HUES6 (cell line): ENCODE results near the gene ZNF625.
"Not testable (repeated sequence)": the region's sequence is repeated elsewhere in the genome, so short reads cannot be mapped to it uniquely, and the experiment has no call there.

Source experiments
- H3K27ac ChIP-seq: 2 replicates; pipeline ENCODE4 v1.7.0; 2013; ENCODE audit warnings: low read depth, mild to moderate bottlenecking, low read length, inconsistent platforms
- H3K27me3 ChIP-seq: 2 replicates; pipeline ENCODE4 v1.6.1; 2013; ENCODE audit warnings: low read length; ENCODE audit not compliant: control insufficient read depth, insufficient read depth
- H3K36me3 ChIP-seq: 2 replicates; pipeline ENCODE4 v1.6.1; 2013; ENCODE audit warnings: low read length; ENCODE audit not compliant: control insufficient read depth, insufficient read depth
- H3K4me1 ChIP-seq: 2 replicates; pipeline ENCODE4 v1.6.1; 2013; ENCODE audit warnings: low read length; ENCODE audit not compliant: control insufficient read depth, insufficient read depth
- H3K4me3 ChIP-seq: 2 replicates; pipeline ENCODE4 v1.5.1; 2013; ENCODE audit warnings: low read depth, low read length
- H3K9ac ChIP-seq: one replicate; pipeline ENCODE4 v1.6.1; 2013; ENCODE audit warnings: mild to moderate bottlenecking, low read length
- H3K9me3 ChIP-seq: 2 replicates; pipeline ENCODE4 v1.6.1; 2013; ENCODE audit warnings: low read depth, low read length; ENCODE audit not compliant: control insufficient read depth, insufficient read depth

The ZNF625 gene

DNA sequence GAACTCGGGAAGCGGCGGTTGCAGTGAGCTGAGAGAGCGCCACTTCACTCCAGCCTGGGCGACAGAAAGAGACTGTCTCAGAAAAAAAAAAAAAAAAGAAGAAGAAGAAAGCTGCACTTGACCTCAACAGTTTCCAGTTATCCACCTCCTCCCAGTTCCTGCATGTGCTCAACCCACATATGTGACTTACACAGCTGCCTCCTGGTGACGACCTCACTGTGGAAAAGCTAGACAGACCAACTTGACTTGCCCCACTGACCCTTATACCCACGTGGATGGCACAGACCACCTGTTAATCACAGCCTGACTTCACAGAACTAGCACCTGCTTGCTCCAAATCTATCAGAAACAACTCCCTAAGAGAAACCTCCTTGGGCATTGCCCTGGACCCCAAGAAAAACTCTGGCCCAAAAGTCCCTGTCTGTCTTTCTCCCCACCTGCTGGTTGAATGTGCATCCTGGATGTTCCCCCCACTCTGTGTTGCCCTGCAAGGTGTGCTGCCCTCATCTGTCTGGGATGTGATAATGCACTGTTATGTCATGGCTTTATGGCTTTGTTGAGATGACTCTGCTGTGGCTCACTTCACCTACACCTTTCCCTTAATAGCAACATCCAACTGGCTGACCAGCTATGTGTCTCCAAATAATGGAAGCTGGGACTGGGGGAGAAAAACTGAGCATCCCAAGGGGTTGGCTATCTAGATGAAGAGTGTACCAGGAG is 19.2 kb downstream of the ZNF625 start:
- Histone ChIP-seq H3K4me3 (no peak overlapping the region), H3K27ac (no peak overlapping the region), H3K9ac (no peak overlapping the region), H3K27me3 (no peaks in the 10 kb centered on the region), H3K4me1 (peaks cover 7% of the 10 kb centered on the region), H3K9me3 (peaks cover 35% of the 10 kb centered on the region), H3K36me3 (peaks cover 55% of the 10 kb centered on the region)

DNA sequence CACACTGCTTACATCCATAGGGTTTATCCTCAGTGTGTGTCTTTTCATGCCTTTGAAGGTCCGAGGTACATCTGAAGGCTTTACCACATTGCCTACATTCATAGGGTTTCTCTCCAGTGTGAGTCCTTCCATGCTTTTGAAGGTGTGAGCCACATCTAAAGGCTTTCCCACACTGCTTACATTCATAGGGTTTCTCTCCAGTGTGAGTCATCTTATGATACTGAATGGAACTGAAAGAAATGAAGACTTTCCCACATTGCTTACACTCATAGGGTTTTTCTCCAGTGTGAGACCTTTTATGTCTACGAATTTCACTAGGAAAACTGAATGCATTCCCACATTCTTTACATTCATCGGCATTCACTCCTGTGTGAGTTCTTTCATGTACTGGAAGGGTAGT is 23.5 kb downstream of the ZNF625 start:
- no peak overlapping the region for H3K9ac ChIP-seq
- no peaks in the 10 kb centered on the region for H3K27me3 ChIP-seq
- H3K9me3 ChIP-seq, result peaks cover 62% of the 10 kb centered on the region
- peaks cover 67% of the 10 kb centered on the region for H3K36me3 ChIP-seq
- no peaks in the 10 kb centered on the region for H3K4me1 ChIP-seq
- H3K27ac ChIP-seq, result no peak overlapping the region
- H3K4me3 ChIP-seq, result no peak overlapping the region

DNA sequence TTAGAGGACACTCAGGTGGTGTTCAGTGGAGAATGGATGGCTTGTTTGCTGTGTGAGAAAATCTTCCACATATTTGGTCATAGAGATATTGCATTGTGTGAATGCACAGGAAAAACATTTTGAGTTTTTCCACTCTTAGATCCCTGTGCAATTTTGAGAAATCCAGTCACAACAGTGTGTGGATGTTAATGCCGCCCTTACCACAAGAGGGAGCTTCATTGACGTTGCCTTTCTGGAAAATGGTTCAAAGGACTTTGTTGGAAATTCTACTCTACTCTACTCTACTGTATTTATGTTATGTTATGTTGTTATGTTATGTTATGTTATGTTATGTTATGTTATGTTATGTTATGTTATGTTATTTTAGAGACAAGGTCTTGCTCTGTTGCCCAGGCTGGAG is 29.8 kb downstream of the ZNF625 start:
- no peak overlapping the region for H3K27ac ChIP-seq

DNA sequence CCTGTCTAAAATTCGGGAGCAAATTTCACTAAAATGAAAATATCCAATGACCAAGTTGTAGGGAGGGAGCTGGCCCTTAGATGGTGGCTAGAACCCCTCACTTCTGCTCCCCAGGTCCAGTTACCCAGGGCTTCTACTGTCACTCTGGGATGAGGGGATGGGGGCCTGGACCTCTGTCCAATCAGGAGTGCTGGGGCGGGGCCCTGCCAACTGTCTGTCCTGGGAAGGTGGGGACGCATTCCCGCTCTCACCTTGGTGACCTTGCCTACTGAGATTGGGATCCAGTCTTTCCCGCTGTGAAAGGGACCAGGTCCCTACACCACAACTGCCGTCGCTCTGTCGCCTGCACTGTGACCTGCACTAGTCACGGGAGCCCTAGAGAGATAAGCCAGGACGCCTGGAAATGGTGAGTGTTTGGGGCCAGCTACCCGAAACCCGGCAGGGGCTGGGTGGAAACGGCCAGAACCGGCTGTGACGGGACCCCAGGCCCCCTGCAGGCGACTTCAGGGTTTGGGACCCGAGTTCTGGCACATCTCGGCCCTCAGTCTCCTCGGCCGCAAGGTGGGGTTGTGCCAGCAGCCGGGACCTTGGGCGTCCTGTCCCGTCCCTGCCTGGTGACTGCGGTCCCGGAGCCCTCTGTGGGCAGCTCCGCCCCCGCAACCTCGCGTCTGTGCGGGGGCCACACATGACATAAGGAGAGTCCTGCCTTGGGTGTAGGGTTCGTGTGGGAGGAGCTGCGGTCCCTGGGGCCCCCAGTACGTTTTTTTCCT is 39.1 kb downstream of the ZNF625 start:
- Histone ChIP-seq H3K9ac (no peak overlapping the region), H3K27ac (no peak overlapping the region), H3K36me3 (peaks cover 19% of the 10 kb centered on the region; the same call in 1 of the 2 replicates), H3K4me1 (no peaks in the 10 kb centered on the region), H3K27me3 (no peaks in the 10 kb centered on the region), H3K4me3 (no peak overlapping the region), H3K9me3 (peaks cover 37% of the 10 kb centered on the region)

More for the DNA sequence above, 29.8 kb downstream of the ZNF625 start:
- H3K27me3 ChIP-seq, result no peaks in the 10 kb centered on the region
- peaks cover 9% of the 10 kb centered on the region for H3K36me3 ChIP-seq
- peaks cover 34% of the 10 kb centered on the region for H3K9me3 ChIP-seq
- H3K9ac ChIP-seq, result no peak overlapping the region
- no peak overlapping the region for H3K4me3 ChIP-seq
- no peaks in the 10 kb centered on the region for H3K4me1 ChIP-seq

DNA sequence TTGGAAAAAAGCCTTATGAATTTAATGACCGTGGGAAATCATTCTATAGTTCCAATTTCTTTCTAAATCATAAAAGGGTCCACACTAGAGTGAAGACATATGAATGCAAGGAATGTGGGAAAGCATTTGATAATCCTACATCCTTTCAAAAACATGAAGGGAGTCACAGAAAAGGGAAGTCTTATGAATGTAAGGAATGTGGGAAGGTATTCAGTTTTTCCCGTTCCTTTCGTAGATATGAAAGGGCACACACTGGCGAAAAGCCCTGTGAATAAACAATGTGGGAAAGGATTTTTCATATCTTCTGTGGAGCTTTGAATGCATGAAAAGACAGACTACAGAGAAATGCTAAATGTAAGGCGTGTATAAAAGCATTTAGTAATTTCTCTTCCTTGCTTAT is 43.4 kb downstream of the ZNF625 start:
- Histone ChIP-seq H3K9ac (no peak overlapping the region), H3K4me3 (no peak overlapping the region), H3K27ac (no peak overlapping the region), H3K9me3 (peaks cover 69% of the 10 kb centered on the region), H3K27me3 (no peaks in the 10 kb centered on the region), H3K4me1 (no peaks in the 10 kb centered on the region), H3K36me3 (peaks cover 45% of the 10 kb centered on the region; the same call in 1 of the 2 replicates)

DNA sequence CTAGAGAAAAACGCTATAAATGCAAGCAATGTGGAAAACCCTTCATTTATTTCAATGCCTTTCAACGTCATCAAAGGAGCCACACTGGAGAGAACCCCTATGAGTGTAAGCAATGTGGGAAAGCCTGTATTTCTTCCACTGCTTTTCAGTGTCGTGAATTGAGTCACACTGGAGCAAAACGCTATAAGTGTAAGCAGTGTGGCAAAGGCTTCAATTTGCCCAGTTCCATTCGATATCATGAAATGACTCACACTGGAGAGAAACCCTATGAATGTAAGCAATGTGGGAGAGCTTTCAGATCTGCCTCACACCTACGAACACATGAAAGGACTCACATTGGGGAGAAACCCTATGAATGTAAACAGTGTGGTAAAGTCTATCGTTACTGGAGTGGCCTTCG is 43.8 kb downstream of the ZNF625 start:
- Histone ChIP-seq H3K27me3 (no peaks in the 10 kb centered on the region), H3K9ac (no peak overlapping the region), H3K4me3 (no peak overlapping the region), H3K9me3 (peaks cover 71% of the 10 kb centered on the region), H3K27ac (no peak overlapping the region), H3K4me1 (no peaks in the 10 kb centered on the region), H3K36me3 (peaks cover 45% of the 10 kb centered on the region; the same call in 1 of the 2 replicates)

DNA sequence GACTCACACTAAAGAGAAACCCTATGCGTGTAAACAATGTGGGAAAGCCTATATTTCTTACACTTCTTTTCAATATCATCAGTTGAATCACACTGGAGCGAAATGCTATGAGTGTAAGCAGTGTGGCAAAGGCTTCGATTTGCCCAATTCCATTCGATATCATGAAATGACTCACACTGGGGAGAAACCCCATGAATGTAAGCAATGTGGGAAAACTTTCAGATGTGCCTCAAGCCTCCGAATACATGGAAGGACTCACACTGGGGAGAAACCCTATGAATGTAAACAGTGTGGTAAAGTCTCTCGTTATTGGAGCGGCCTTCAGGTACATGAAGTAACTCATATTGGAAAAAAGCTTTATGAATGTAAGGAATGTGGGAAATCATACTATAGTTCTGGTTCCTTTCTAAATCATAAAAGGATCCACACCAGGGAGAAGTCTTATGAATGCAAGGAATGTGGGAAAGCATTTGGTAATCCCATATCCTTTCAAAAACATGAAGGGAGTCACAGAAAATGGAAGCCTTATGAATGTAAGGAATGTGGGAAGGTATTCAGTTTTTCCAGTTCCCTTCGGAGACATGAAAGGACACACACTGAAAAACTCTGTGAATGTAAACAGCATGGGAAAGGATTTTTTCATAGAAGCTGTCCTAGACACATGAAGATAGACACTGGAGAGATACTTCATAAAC is 44.4 kb downstream of the ZNF625 start:
- Histone ChIP-seq H3K9ac (no peak overlapping the region), H3K9me3 (peaks cover 70% of the 10 kb centered on the region), H3K4me3 (no peak overlapping the region), H3K4me1 (no peaks in the 10 kb centered on the region), H3K27ac (no peak overlapping the region), H3K36me3 (peaks cover 45% of the 10 kb centered on the region; the same call in 1 of the 2 replicates), H3K27me3 (no peaks in the 10 kb centered on the region)

DNA sequence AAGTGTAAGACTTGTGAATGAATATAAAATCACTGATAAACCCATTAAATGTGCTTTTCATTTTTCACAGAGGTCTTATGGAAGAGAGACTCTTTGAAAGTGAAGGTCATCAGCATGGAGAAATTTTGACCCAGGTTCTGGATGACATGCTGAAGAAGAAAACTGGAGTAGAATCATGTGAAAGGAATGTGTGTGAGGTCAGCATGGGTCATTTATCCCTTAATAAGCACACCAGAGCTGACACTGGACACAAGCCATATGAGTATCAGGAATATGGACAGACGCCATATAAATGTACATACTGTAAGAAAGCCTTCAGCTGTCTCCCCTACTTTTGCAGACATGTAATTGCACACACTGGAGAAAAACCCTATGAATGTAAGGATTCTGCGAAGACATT is 45.4 kb downstream of the ZNF625 start:
- Histone ChIP-seq H3K27ac (no peak overlapping the region), H3K4me1 (no peaks in the 10 kb centered on the region), H3K9ac (no peak overlapping the region), H3K9me3 (peaks cover 72% of the 10 kb centered on the region), H3K27me3 (no peaks in the 10 kb centered on the region), H3K36me3 (peaks cover 45% of the 10 kb centered on the region; the same call in 1 of the 2 replicates), H3K4me3 (no peak overlapping the region)

DNA sequence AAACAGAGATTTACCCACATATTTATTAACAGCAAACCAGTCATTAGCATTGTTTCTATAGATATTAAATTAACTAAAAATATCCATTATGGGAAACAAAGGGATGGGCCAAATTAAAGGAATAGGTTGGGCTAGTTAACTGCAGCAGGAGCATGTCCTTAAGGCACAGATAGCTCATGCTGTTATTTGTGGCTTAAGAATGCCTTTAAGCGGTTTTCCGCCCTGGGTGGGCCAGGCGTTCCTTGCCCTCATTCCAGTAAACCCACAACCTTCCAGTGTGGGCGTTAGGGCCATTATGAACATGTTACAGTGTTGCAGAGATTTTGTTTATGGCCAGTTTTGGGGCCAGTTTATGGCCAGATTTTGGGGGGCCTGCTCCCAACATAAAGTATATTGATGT is 52.6 kb downstream of the ZNF625 start:
- not testable (repeated sequence) for H3K27me3 ChIP-seq, H3K4me3 ChIP-seq, H3K9ac ChIP-seq, H3K36me3 ChIP-seq, H3K27ac ChIP-seq, H3K4me1 ChIP-seq
- H3K9me3 ChIP-seq, result peaks cover 46% of the 10 kb centered on the region

DNA sequence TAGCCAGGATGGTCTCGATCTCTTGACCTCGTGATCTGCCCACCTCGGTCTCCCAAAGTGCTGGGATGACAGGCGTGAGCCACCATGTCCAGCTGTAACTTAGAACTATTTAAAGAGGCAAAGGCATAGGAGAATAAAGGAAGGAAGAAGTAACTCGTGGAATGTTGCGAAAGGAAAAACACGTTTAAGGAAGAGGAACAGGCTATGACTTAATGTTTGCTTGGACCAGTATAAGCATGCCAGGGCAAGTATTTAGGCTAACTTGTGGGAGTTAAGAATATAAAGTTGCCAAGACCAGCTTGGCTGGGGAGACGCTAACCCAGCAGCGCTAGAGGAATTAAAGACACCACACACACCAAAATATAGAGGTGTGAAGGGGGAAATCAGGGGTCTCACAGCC is 58.5 kb downstream of the ZNF625 start:
- Histone ChIP-seq H3K36me3 (peaks cover 12% of the 10 kb centered on the region; the same call in 1 of the 2 replicates), H3K4me3 (no peak overlapping the region), H3K27me3 (no peaks in the 10 kb centered on the region), H3K27ac (no peak overlapping the region), H3K9me3 (peaks cover 44% of the 10 kb centered on the region), H3K9ac (no peak overlapping the region), H3K4me1 (no peaks in the 10 kb centered on the region)
